Measurements from ENCODE around the gene USP48.
"Not testable (repeated sequence)": the region's sequence is repeated elsewhere in the genome, so short reads cannot be mapped to it uniquely, and the experiment has no call there.

Gene USP48

DNA sequence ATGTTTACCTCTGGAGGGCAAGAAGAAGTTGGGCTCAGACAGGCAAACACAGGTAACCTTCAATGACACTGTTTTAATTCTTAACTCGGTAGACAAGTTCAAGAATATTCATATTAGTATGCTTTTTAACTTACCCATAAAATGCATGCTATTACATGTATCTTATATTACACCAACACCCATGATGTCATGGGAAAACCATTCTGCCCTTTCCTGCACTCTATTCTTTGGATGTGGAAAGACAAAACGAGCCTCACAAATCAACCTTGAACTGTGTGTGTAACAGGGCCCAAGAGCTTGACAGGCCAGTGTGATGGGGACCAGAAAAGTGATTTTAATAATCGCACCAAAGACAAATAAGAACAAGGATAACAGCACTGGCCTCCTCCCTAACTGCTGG is 91.2 kb downstream of the USP48 start:
- no peak for DNase-seq (ENCODE audit: low read depth)

DNA sequence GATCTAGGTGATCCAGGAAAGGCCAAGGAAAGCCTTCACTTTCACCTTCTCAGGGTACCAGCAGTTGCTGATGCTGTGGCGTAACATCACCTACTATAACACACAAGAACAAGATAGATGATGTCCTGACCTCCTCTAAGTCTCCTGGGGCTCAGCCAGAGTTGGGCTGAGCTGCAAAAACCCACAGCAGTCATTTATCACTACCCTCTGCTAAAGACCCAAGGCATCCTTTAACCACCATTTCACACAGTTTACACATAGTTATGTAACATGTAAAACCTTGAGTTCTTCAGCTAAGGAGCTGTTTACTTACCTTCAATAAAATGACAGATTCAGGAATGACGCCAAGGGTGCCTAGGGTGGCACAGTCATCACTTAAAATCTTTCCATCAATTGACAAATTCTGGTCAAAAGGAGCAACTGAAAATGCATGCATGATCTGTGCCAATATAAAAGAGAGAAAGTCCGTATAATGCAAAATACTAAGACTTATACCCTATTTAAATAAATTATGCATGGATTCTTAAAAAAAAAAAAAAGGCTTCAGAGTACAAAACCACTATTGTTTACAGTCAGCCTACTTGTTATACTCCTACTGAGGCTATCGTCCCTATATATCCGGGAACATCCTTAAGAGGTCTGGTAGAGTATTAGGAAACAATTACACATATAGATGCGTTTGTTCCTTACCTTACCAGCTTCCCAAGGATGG is 93.1 kb downstream of the USP48 start:
- no peak for DNase-seq (ENCODE audit: low read depth)

DNA sequence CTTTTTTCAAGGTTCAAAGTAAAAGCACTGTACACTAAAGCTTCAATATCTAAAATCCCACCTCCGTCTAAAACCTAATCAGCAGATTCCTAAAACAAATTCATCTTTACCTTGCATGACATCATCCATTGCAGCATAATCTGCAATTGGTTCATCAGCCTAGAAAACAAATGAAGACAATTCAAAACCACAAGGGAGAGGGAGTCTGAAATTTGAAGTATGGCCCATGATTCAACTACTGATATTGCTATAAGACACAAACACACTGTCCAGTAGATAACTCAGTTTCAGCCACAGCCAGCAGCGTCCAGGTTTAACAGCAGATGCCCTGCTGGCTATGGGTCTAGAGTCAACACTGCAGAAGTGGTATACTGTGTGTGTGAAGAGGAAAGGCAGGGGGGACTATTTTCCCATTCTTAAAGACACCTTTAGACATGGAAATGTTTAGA is 95.8 kb downstream of the USP48 start:
- DNase-seq (ENCODE audit: low read depth) = no peak

DNA sequence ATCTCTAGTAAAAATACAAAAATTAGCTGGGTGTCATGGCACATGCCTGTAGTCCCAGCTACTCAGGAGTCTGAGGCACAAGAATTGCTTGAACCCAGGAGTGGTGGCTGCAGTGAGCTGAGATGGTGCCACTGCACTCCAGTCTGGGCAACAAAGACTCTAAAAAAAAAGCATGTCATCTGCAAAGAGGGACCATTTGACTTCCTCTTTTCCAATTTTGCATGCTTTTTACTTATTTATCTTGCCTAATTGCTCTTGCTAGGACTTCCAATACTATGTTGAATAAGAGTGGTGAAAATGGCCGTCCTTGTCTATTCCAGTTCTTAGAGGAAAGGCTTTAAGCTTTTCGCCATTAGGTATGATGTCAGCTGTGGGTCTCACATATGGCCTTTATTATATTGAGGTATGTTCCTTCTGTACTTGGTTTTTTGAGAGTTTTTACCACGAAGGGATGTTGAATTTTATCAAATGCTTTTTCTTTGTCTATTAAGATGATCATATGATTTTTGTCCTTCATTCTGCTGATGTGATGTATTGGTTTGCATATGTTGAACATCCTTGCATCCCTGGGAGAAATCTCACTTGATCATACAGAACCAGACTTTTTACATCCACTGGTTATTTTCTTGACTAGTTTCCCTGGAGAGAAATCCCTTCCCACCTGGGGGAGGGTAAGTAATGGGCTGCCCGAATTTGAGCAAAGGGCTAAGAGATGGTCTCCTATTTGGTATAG is 96.8 kb downstream of the USP48 start:
- no peak for DNase-seq (ENCODE audit: low read depth)

DNA sequence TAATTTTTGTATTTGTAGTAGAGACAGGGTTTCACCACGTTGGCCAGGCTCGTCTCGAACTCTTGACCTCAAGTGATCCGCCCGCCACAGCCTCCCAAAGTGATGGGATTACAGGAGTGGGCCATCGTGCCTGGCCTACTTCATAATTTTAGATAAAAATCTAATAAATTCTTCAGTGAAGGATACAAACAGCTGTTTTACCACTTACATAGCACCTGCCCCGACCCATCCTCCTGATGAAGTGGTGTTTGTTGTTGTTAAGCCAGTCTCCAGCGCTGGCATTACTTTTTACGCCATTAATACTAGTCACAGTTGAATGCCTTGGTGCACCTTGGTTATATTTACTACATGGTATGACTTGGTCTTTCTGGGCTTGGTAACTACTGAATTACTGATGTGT is 101.5 kb downstream of the USP48 start:
- no peak for DNase-seq (ENCODE audit: low read depth)

DNA sequence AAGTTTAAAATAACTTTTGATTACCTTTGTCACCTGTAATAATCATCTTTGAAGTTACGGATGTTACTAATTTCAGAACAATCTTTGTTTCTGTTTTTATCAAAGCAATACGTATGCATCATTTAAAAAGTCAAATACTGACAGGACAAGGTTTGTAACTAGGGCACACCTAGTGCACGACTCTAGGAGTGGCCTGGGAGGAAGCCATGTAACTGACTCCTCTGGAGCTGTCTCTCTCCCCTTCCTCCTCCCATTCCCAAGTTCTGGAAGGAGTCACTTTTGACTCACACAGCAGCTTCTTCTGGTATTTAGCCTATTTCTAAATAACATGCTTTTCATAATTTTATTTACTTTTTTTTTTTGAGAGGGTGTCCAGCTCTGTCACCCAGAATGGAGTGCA is 102.0 kb downstream of the USP48 start:
- no peak for DNase-seq (ENCODE audit: low read depth)

DNA sequence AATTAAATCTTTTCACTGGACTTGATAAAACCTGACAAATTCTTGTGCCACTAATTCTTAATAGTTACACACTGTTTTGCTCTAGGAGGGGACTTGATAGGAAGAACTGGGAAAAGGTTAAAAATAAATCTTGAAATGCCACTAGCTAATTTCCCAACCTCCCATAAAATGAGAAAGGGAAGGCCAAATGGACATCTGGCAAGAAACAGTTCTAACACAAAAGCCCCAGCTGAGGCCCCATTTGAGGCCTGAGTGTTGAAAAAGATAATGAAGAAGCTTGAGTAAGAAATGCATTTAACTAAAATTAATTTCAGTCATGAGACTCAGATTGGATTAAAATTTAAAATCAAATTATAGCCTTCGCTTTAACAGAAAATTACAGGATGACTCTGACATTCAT is 102.6 kb downstream of the USP48 start:
- DNase-seq (ENCODE audit: low read depth) = no peak

DNA sequence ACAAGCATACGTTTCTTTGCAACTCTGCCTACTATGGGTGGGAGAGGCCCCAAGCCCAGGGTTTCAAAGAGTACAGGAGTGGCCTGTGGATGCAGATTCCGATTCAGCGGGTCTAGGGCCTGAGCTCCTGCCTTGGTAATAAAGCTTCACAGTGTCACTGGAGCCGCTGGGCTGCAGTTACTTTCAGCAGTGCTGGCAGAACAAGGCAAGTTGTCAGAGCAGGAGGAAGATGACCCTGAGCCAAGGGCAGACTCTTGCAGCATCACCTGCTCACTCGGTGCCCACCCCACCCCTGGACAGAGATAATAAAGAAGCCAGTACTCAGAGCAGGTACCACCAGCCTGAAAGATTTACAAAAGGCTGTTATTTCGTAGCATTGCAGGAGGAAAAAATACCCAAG is 105.8 kb downstream of the USP48 start:
- no peak for DNase-seq (ENCODE audit: low read depth)

DNA sequence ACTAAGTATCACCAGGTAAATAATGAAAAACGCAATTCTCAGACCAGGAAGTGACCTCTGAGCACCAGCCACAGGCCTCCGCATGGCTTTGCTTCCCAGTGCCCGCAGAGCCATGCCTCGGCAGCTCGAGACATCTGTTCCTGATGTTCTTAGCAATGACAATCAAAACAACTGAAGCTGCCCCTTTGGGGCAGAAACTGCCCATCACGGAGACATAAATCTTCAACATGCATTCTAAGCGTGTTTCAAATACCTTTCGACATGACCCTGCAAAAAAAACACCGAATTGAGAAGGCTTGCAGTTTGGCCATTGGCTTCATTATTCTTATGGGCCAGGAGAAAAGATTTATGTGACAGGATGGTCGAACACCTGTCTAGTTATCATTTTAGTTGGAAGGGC is 108.0 kb downstream of the USP48 start:
- DNase-seq (ENCODE audit: low read depth) = no peak

DNA sequence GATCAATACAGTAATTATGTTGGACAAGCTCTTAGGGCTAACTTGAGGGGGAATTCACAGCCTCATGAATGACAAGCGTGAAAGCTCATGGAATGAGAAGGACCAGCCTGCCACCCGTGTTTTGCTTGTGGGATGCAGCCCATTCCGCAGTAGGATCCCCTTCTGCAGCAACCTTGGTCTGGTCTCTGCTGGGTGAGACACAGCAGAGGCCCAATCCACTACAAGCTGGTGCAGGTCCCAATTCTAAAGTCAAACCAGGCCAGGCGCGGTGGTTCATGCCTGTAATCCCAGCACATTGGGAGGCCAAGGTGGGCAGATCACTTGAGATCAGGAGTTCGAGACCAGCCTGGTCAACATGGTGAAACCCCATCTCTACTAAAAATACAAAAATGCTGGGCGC is 109.1 kb downstream of the USP48 start:
- not testable (repeated sequence) for DNase-seq (ENCODE audit: low read depth)

DNA sequence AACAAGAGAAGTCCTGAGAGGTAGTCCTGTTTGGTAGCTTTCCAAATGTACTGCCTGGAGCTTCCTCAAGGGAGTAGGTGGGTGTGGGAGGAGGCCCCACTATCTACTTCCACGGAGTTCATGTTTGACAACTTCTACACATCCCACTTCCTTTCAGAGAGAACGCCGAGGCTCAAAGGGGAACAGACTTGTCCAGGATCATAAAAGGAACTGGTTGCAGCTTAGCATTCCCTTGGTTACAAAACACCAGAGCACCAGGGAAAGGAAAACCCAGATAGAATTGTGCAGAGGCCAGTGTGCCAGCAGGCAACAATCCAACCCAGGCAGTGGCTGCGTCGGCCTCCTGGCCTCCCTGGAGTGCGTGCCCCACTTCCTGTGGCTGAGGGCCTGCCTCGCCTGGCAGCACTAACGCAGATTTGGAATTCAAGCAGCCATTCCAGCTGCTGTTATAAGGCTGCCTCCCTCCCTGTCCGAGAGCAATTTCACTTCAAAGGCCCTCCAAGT is 109.6 kb downstream of the USP48 start:
- DNase-seq (ENCODE audit: low read depth) = no peak

DNA sequence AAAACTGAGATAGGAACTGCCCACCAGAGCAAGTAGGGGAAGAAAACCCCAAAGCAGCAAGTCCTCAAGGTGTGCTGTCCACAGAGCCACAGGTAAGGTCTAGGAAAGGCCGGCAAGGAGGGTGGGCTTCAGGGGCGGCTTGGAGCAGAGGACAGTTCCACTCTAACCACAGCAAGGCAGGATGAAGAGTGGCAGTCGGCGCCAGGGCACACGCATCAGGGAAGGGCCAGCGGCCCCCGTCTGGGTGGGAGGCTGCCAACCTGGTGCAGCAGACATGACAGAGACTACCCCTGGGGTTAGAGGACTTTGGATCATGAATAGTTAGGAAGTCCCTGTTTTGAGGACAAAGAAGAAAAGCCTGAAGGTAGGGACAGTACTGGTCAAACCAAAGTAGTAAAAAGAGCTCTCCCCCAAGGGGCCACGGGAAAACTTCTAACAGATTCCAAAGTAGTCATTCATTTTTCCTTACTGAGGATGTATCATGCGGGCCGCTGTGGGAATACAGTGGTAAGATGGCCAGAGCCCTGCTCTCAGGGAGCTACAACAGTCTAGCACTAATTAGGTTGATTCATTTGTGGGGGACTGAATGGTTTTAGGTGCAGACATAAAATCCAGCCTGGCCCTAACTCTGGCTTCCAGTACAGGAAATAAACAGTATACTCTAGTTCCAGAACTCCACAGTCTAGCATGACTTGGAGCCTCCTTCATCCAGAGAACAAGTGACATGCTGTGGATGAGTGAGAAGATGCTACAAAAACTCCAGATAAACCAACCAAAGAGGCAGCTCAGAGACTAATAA is 110.3 kb downstream of the USP48 start:
- DNase-seq (ENCODE audit: low read depth) = no peak

DNA sequence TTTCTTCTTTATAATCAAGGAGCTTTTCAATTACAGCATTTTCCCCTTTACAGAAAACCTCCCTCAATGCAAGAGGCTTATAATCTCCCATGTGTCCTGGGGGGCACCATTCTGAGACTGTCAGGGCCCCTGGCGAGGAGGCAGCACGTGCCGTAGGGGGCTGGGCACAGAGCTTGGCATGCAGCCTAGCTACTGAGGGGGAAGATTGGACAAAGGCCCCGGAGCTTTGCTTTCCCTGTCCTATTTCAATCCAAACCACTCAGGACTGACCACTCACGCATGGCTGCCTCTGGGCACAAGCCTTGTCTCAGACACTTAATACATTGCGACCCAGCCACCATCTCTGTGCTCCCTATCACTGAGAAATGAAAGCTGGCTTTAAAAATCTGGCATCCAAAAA is 111.0 kb downstream of the USP48 start:
- no peak for DNase-seq (ENCODE audit: low read depth)

DNA sequence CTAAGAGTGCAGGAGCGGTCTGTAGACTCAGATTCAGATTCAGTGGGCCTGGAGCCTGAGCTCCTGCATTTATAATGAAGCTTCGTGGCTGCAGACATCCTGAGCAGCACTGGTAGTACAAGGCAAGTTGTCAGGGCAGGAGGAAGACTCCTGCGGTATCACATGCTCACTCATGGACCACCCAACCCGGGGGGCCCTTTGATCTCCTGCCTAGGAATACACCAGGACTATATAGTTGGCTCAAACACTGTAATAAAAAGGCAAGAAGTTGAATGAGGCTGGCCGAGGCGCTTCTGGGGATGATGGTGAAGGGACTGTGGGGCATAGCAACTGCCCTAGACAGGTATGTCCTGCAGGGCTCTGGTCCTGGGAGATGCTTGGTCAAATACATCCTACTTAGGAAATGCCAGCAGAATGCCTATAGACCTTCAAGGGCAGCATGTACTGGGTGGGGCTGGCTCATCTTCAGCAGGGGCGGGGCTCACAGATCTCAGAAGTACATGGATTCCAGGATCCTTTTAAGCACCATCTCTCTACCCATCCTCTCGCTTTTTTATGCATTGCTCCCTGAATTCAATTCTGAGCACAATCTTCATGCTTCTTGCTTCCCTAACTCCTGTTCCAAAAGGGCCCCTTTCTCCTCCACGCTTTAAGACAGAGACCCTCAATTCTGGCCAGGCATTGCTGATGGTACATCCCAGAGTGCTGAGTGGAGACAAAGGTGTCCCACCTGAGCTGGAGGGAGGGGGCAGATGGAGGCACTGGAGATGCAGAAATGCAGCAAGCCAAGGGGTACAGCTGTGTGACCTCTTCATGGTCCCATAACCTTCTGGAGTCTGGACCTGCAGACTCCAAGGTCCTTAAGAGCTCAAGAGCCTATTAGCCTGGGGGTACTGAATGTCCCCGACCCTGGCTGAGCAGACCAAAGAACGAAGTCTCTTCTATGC is 111.7 kb downstream of the USP48 start:
- DNase-seq (ENCODE audit: low read depth) = no peak

DNA sequence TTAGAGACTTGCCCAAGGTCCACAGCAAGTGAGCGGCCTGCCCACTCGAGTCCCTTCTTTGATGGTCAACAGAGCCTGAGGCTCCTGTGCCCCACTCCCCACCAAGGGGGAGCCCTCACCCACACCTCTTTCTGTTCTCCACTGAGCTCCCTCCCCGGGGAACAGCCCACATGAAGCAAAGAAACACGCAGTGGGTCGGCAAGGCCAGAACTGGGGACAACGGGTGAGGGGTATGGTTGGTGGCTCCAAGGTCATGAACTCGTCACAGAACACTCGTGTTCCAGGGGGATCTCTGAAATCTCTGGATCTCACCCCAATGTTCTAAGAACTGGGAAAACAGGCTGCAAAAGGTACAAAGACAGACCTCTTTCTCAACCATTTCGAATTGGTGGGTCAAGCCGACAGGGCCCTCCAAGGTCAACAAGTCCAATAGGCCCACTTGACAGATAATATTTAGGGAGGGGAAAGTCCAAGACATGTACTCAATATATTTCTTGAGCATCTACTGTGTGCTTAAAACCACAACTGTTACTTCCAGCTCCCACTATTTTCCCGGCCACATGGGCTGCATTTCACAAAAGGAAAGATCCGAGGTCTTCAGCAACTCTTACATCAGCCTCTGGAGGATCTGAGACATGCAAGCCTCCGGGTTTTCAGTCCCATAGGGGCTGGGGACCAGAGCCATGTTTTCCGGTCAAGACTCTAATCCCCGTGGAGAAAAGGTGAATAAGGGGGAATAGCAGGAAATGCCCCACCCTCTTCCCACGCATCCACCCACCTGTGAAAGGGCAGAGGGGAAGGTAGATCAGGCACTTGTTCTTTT is 112.7 kb downstream of the USP48 start:
- no peak for DNase-seq (ENCODE audit: low read depth)

DNA sequence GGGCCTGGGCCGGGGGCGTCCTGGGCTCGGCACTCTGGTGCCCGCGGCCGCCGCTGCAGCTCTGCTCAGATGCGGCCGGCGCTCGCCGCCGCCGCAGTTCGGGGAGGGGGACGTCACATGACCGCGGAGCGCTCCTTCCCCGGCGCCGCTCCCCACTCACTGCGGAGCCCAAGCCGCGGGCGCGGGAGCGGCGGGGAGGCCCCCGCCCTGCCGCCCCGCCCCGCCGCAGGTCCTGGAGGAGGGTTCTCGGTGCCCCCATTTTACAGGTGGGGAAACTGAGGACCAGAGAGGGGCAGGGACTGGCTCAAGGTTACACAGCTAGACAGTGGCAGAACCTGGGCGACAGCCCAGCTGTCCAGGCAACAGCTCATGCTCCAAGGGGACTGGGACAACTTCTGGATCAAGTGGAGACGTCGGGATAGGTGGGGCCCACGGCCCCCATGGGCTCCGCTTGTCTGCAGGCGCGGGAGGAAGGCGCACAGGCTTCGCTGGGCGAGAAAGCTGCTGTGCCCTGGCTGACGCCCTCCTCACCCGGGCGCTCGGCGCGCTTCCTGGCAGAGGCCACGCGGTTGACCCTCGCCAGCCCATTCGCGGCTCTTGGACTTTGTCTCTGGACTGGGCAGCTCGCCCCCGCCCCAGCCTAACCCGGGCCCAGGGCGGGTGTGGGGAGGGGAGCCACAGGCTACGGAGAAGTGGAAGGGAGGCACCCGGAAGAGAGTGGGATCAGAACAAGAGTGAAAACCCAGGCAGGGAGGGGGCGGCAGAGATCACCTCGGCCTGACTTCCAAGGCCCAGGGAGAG is 113.5 kb downstream of the USP48 start, which contains the start of gene RAP1GAP:
RAP1GAP (minus strand) TSS at position 100 of the 801 bp plus-strand sequence. CDS start 49,325 bp downstream, outside the sequence.
- DNase-seq (ENCODE audit: low read depth) = no peak

DNA sequence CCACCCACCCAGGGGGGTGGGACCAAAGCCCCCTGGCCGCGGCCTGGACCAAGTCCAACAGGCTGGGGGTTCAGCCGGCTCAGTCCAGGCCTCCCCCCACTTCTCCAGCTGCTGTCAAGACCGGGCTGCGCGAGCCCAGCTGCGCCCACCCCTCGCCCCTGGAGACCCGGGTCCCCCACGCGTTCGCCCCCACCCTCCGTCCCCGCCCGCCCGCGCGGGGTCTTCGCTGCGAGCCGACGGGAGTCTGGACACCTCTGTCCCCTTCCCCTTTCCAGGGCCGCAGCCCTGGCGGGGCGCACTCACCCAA is 114.0 kb downstream of the USP48 start:
- no peak for DNase-seq (ENCODE audit: low read depth)

DNA sequence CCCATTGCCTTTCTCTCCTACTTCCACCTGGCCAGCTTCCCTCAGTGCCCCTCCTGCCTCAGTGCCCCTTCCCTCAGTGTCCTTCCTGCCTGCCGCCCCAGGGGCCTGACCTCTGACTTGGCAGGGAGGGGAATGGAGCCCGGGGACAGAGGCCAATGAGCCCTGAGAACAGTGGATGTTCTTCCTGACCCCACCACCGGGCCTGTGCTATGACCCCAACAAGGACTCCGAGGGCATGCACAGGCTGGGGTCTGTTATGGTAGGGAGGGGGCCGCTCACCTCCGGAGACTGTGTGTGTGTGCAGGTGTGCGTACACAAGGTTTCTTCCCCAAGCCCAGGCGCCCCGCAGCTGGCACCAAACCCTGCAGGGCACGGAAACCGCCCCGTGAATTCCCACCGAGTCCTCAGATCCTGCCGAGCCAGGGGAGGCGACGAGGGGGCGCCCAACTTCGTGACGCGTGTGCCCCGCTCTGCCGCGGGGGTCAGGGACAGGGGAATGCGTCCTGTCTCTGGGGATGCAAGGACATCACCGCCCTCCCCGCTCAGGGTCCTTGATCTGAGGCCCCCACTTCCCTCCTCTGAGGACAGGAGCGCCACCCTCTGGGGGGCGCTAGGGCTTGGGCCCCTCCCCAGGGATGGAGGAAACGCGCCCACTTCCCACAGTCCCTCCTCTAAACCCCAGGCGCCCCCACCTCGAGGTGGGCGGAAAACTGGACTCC is 114.6 kb downstream of the USP48 start:
- no peak for DNase-seq (ENCODE audit: low read depth)

Measured in activated T-cell treated with anti-CD3 and anti-CD28 coated beads for 24 hours (primary cell).